ENCODE measurements around the gene TUBGCP2.

Gene TUBGCP2

DNA sequence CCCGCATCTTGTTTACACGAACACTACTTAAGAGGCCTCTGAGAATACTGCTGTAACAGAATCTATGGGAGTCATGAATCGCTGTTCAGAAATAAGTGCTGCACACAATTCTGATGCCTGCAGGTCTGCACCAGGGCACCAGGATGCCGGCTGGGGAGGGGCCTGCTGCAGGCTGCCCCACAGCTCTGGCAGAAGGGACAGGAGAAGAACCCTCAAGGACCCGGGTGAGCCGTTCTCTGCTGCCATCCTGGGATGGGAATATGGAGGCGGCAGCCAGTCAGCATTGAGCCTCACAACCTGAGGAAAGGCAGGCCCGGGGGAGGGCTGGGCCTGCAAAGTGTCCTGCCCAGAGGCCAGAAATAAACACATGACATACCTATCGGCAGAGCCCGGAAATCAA is 11.2 kb downstream of the TUBGCP2 start:
- no peak for DNase-seq

DNA sequence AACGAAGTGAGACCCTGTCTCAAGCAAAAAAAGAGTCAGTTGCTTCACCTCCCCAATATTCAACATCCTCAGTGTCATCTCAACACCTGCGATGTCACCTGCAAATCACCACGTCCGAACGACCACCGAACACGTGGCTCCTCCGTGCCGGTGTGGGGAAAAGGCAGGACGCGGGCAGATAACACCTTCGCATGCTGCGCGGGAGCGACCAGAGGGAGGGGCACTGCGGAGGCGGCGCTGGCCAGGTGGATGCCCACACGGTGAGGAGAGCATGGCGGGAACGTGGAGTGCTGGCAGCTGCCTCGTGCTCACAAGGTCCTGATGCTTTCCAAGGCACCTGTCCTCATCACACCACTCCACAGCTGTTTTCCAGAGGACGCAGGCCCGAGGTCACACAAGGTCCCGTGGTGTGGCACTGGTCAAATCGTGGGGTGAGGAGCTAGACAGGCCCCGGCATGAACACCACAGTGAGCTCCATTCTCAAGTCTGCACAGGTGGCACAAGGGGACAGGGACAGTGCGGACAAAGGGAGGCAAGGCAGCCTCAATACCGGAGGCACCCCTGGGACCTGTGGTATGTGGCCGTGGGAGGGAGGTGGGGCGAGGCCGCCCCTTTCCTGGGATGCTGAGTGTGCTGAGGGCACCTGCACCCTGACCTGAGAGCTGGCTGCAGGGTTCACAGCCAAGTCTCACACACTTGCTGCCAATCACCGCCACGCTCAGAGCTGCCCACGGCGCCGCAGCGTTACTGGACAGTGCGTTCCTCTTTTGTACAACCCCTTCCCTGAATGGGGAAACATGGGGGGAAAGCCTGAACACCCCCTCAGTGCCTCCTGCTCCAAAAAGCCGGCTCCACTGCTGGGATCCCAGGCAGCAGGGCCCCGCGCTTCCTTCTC is 13.0 kb downstream of the TUBGCP2 start:
- no peak for DNase-seq

DNA sequence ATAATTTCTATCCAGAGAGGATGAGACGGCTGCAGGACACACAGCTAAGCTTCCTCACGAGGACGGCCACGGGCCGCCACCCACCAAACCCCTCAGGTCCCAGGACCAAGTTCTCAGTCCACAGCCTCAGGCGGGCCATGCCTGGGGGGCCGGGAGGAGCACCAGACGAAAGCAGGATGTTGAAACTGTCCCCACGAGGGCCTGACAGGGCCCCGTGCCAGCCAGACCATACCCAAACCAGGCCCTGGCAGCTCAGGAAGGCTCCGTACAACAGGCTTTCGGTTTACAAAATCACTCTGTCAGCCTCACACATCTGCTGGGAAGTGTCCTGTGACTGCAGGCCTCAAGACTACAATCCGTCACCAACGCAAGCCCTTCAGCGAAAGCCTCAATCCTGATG is 14.5 kb downstream of the TUBGCP2 start:
- peak; percentile 23 for DNase-seq

DNA sequence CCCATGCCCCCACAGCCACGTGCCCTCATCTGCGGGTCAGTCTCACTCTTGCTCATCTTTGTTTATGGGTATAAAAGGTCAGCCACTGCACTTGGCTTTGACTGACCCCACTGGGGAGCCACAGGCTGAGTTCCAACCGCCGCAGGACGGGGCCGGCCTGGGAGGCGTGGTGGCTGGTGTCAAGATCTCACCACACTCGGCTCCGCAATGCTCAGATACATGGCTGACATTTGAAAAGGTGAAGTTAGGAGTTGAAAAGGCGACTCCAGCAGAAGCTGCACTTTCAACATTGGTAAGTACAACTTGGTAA is 14.9 kb downstream of the TUBGCP2 start:
- DNase-seq, result no peak

DNA sequence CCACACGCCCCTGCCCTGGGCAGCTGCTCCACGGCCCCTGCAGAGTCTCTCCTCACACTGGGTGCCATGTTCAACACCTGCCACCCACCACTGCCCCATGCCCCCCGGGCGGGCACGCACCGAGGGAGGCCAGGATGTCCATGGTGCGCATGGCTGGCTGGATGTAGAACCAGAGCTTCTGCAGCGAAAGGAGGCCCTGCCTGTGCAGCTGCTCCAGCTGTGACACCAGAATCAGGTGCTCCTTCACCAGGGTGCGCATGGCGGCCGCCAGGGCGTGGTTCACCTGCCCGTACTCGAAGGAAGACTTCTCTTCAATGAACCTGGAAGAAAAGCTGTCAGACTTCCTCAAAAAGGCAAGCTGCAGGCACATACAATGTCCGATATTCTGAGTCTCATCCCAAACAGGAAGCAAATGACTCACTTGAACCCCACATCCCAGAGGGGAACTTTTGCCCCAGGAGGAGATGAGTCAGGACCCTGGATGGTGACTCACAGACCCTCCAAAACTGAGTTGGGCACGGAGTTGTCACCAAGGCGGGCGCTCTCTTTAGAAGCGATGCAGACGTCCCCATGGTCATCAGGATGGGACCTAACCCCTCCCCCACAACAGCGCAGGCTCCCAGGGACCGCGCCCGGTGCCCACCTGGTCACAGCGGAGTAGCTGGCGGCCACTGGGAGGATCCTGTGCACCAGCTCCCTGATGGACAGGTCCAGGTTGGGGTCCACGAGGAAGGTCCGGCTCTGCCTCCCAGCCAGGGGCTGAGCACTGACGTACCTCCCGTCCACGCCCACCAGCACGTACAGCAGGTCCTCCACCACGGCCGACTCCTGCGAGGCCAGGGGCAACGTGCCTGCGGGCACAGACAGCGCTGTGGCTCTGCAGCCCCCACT is 15.5 kb downstream of the TUBGCP2 start:
- peak; percentile 74 for DNase-seq

DNA sequence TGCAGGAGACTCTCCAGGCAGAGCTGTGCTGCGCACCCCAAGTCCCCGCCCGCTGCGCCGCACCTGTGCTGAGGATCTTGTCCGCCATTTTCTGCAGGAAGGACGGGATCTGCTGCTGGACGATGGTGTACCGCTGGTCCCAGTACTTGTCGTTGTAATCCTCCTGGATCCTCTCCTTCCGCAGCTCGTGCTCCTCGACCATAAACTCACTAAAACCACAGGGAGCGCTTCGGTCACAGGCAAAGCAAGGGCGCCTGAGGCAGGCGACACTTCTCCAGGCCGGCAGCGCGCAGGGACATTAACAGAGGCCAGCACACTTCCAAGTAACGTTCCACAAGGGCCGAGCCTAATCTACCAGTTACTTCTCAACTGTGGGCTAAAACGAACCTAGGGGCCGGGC is 18.9 kb downstream of the TUBGCP2 start:
- DNase-seq, result no peak

DNA sequence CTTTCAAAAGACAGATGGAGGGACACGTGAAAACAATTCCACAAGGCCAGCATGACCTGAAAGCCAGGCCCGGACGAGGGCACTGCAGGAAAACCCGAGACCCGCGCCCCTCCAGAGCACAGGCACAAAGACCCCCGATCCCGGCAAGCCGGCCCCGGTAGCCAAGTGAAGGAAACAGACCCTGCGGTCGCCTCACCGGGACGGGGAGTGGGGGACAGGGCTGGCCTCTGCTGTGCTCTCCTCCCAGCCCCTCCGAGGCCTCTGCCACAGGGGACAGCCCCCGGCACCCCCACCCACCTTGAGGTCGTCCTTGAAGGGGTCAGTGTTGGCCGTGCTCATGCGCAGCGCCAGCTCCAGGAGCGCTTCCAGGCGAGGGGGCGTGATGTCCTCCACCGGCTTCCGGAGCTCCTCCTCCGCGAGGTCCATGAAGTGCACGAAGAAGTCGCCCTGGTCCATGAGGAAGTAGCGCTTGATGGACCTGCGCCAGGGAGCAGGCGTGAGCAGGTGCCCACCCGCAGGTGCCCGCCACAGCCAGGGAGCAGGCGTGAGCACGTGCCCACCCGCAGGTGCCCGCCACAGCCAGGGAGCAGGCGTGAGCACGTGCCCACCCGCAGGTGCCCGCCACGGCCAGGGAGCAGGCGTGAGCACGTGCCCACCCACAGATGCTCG is 20.7 kb downstream of the TUBGCP2 start:
- no peak for DNase-seq

DNA sequence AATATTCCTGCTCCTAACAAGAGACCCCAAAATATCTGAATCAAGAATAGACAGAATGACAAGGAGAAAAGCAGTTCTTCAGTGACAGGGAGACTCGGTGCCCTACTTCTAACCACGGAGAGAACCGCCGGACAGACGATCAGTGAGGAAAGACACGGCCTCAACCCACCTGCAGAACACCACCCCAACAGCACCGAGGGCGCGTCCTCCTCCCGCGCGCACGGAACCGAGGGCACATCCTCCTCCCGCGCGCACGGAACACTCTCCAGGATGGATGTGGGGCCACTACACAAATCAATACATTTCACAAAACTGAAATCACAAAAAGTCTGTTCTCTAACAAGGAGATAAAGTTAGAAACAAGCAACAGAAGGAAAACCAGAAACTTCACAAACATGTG is 22.3 kb downstream of the TUBGCP2 start:
- DNase-seq, result no peak

DNA sequence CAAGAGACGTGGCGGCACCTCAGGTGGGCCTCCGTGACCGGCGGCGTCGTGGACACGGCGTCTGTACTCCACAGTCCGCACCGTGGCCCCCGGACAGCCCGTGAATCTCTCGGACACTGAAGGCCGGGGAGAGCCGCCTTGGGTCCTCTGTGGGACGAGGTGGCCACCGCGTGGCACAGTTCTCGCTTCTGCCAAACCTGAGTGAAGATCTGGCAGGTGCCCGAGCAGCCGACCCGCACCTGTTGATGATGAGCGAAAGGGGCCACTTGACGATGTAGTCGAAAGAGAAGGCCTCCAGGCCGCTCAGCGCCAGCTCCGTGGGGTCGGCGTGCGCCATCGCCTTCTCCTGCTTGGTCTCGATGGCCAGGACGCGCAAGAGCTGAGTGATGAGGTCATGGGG is 23.5 kb downstream of the TUBGCP2 start:
- no peak for DNase-seq

DNA sequence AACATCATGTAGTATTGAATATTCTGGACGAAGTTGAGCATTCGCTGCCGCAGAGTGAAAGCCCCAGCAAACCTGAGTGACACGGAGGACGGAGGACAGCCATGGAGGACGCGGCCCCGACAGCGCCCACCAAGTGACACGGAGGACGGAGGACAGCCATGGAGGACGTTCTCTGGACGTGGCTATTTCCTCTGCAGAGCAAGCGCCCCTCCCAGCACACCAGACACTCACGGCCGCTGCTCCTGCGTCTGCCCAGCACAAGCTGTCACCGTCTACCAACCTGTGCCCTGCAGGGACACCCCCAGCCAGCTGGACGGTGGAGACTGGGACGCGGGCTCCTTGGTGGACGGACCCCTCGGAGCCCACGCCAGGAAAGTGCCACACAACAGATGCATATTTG is 24.7 kb downstream of the TUBGCP2 start:
- no peak for DNase-seq

DNA sequence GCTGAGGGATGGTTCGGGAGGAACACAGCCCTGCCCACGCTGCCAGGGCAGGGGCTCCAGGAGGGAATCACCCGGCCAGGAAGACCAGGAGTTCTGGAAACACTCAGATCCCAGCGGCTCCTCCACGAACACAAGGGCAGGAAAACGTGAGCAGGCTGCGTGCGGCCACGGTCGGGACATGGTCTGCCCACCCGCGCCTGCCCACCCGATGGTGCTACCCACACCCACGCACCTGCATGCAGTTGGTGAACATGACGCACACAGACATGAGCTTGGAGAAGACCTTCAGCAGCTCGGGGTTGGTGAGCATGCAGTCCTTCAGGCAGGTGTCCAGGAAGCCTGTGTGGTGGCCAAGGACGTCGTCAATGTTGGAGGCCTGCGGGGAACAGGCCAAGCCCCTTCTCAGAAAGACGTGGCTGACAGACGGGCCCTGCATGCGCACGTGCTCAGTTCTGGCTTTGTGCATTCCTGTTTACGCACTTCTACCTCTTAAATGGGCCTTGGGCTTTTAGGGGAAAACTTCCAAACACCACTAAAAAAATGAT is 25.8 kb downstream of the TUBGCP2 start:
- DNase-seq, result no peak

DNA sequence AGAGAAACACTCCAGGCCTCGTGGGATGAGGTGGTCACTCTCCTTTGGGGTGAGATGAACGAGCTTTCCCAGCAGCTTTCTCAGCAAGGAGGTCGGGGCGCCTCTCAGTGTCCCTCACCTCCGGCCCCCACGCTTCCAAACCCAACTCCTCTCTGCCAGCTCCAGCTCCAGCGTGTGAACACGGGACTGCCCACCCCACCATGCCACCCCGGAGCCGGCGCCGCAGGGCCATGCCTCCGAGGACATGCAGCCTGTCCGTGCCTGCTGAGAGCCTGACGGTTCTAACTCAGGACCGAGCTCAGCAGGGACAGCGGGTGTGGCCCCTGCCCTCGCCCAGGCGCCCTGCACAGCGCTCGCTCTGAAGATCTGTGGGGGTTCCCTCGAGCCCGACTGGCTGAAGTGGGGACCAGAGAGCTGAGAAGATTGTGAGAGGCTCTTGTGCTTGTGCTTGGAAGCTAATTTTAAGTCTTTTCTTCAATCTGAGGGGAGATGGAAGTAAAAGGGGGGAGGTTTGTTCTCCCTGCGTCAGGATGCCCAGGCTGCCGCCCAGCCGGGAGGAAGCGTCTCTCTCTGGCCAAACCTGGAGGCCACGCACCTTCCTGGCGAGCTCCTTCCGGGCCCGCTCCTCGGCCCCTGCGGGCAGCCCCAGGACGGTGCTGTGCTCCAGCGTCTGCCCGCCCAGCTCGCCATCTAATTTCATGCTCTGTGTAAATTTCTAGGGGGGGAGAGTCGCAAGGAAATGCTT is 26.9 kb downstream of the TUBGCP2 start:
- DNase-seq, result no peak

DNA sequence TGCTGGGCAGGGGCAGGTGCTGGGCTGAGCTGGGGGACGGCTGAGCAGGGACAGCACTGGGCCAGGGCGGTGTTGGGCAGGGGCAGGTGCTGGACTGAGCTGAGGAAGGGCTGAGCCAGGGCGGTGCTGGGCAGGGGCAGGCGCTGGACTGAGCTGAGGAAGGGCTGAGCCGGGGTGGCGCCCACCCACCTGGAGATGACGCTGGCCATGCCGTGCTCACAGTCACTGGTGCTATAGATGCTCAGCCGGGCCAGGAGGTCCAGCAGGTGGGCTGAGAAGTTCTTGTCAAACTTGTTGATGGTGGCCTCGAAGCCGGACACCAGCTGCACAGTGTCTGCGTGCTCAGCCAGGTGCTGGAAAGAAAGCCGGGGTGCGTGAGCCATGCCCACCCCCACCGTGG is 27.6 kb downstream of the TUBGCP2 start:
- DNase-seq, result no peak

DNA sequence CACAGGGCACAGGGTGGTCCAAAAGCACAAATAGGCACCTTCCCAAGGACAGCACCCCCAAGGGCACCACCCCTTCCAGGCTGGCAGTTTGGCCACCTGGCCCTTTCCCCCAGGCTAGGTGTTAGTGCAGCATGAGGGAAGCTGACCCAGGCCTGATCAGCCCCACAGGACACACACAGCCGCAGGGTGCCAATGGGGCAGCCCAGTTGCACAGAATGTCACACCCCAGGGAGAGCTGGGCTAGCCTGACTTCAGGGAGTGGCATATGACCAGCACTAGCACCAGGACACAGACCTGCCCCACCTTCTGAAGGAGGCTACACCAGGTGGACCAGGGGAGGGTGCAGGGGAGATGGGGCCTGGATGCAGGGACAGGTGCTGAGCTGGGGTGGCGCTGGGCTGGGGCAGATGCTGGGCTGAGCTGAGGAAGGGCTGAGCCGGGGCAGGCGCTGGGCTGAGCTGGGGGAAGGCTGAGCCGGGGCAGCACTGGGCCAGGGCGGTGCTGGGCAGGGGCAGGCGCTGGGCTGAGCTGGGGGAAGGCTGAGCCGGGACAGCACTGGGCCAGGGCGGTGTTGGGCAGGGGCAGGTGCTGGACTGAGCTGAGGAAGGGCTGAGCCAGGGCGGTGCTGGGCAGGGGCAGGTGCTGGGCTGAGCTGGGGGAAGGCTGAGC is 28.1 kb downstream of the TUBGCP2 start:
- DNase-seq, result no peak

DNA sequence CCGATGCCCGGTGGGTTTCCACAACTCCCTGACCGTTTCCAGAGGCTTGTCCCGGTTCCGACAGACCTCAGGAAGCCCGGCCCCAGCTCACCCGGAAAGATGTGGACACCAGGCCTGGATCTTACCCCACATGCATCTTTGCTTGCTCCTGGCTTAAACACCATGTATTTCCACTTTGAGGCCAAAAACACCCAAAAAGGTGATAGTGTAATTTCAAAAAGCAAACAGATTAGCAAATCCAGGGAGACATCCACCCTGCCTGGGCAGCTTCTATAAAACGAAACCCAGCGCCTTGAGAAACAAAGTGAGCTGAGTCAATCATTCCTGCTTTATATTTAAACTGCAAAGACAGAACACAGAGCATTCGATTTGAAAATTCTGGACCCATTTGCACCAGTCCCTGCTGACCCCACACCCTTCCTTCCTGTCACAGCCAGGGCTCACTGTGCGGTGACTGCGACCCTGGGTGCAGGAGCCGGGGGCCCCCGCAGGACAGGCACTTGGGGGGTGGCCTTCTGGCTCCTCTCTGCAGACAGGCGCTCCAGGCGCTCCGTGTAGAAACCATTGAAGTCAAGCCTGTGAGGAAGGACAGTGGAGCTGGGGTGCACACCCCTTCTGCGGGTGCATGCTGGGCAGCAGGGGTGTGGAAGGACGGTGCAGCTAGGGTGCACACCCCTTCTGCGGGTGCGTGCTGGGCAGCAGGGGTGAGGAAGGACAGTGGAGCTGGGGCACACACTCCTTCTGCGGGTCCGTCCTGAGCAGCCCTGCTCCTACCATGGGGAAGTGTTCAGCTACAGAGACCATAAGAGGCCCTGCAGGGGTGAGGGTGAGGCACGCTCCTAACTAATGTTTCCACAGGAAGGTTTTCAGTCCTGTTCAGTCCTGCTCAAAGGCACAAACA is 29.1 kb downstream of the TUBGCP2 start:
- no peak for DNase-seq

DNA sequence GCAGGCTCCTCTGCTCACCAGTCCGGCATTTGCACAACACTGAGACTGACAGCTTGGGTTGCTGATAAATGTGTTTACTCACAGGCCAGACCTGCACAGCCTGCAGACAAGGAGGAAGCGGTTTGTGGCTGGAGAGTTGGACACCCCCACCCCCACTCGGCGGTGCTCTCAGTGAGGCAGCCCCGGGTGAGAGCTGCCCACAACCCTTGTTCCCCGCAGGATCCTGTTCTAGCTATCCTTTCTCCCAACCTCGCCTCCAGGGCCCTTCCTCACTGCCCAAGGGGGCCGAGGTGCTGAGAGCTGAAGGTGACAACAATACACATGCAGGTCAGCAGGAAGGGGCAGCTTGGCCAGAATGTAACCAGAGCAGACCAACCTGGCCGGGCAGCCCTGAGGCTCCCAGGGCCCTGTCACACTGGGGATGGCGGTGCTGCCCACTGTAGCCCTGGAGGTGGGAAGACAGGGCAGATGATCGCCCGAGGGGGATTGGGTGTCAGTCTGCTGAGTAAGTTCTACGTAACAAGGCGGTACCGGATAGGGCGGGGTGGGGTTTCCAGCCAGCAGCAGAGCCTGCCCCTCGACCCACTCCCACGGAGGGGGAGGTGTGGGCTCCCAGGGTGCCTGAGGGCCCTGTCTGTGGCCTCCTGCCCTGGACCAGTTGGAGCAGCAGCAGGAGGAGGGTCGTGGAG is 30.0 kb downstream of the TUBGCP2 start:
- peak; percentile 86 for DNase-seq

DNA sequence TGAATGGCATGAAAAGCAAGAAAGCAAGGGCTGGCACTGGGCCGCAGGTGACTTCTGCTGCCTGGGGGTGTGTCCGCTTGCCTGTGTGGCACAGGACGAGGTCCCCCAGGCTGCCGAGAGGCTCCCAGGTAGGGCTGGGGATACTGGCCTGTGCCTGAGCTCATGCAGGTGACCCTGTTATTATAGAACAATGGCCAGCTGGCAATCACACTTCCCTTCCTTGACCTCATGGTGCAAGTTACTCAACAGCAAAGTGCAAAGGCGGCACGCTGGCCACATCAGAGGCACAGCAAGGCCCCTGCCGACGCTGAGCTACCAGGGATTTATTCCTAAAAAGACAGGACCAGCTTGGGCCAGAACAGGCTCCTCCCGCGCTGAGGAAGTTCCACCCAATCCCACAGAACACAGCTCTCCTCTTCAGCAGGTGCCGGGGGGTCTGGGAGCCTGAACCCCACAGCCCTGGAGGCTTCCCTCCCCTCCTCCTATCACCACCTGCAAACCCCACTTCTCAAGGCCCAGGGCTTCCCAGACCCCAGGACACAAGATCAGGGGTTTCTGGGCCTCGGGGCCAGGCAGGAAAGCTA is 30.6 kb downstream of the TUBGCP2 start:
- DNase-seq, result no peak

DNA sequence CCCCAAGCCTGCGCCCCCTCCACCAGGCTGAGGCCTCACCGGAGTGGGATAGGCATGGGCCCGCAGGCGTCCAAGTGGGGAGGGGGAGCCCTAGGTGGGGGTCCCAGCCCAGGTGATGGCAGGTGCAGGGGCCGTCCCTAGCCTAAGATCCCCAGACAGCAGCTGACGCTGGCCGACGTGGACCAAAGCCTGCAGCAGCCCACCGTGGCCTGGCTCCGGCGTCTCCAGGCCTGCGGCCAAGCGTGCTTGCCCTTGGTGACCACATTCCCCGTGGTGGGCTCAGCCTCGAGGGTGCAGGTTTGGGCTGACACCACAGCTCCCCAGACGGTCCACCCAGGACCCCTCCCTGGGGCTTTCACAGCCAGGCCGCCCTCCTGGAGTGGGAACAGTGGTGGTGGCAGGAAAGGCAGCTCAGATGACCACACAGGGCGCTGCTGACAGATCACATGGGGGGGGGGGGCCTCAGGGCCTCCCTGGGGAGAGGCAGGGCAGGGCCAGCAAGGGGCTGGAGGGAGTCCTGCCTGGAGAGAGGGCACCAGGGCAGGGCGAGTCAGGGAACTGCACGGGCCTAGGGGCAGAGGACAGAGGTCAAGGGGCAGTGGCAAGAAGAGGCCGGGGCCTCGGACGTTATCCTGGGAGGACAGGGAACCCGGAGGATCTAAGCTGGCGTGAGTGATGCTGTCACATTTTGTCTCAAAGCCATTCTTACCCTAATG is 31.2 kb downstream of the TUBGCP2 start:
- DNase-seq, result no peak
